Activated CD4-positive, alpha-beta T cell treated with anti-CD3 and anti-CD28 coated beads for 1 hour (primary cell): Measurements from ENCODE around the gene CLDN24.

ENCODE experiments used
- DNase-seq: peaks from one replicate; pipeline ENCODE4 v3.0.0-alpha.2; 2020

The CLDN24 gene

GRCh38 chr4:183272384-183272783 is 49.8 kb downstream of the CLDN24 start:
- no peak for DNase-seq
